Activated T-cell treated with anti-CD3 and anti-CD28 coated beads, Interleukin-2, amount 50 U/mL, for 24 hours (primary cell): ENCODE measurements around the gene TSPOAP1.

ENCODE experiments used
- DNase-seq: peaks from one replicate; pipeline ENCODE4 v3.0.0-alpha.2; 2020
- H3K27ac Mint-ChIP-seq: 2 replicates; pipeline ENCODE4 v1.8.0; 2020; ENCODE audit warnings: mild to moderate bottlenecking, mixed read lengths
- H3K27me3 Mint-ChIP-seq: 2 replicates; pipeline ENCODE4 v1.8.0; 2020; ENCODE audit warnings: mixed read lengths
- H3K36me3 Mint-ChIP-seq: 2 replicates; pipeline ENCODE4 v1.8.0; 2020; ENCODE audit warnings: low read depth, mixed read lengths
- H3K4me1 Mint-ChIP-seq: 2 replicates; pipeline ENCODE4 v1.8.0; 2020; ENCODE audit warnings: low read depth, mixed read lengths
- H3K4me3 Mint-ChIP-seq: 2 replicates; pipeline ENCODE4 v1.8.0; 2020; ENCODE audit warnings: mild to moderate bottlenecking, moderate library complexity, mixed read lengths
- H3K9me3 Mint-ChIP-seq: 2 replicates; pipeline ENCODE4 v1.8.0; 2020; ENCODE audit warnings: mixed read lengths

TSPOAP1 gene

GRCh38 chr17:58314706-58315015, 13.9 kb downstream of the TSPOAP1 start:
- H3K4me3 Mint-ChIP-seq: no peak overlapping the region
- H3K4me1 Mint-ChIP-seq: peaks cover 22% of the 10 kb centered on the region
- no peaks in the 10 kb centered on the region for H3K27me3 Mint-ChIP-seq
- H3K36me3 Mint-ChIP-seq: peaks cover 50% of the 10 kb centered on the region
- H3K27ac Mint-ChIP-seq: peak overlapping the region; percentile 50
- DNase-seq: no peak
- no peaks in the 10 kb centered on the region for H3K9me3 Mint-ChIP-seq

GRCh38 chr17:58313815-58314705, 14.5 kb downstream of the TSPOAP1 start:
- H3K4me1 Mint-ChIP-seq: peaks cover 20% of the 10 kb centered on the region
- H3K36me3 Mint-ChIP-seq: peaks cover 47% of the 10 kb centered on the region
- no peaks in the 10 kb centered on the region for H3K9me3 Mint-ChIP-seq
- no peak for DNase-seq
- H3K27me3 Mint-ChIP-seq: no peaks in the 10 kb centered on the region
- peak overlapping the region; percentile 75 for H3K27ac Mint-ChIP-seq
- H3K4me3 Mint-ChIP-seq: no peak overlapping the region

- no peaks in the 10 kb centered on the region for H3K27me3 Mint-ChIP-seq
- no peaks in the 10 kb centered on the region for H3K9me3 Mint-ChIP-seq
- peak overlapping the region; percentile 35 for H3K27ac Mint-ChIP-seq
- H3K4me1 Mint-ChIP-seq: peaks cover 8% of the 10 kb centered on the region
- no peak for DNase-seq
- no peak overlapping the region for H3K4me3 Mint-ChIP-seq
- peaks cover 45% of the 10 kb centered on the region for H3K36me3 Mint-ChIP-seq
Observed at GRCh38 chr17:58312829-58313228, 15.8 kb downstream of the TSPOAP1 start.

- H3K36me3 Mint-ChIP-seq: peaks cover 48% of the 10 kb centered on the region
- H3K27ac Mint-ChIP-seq: peak overlapping the region; percentile 35
- no peak overlapping the region for H3K4me3 Mint-ChIP-seq
- no peaks in the 10 kb centered on the region for H3K9me3 Mint-ChIP-seq
- DNase-seq: peak; percentile 30
- peaks cover 1% of the 10 kb centered on the region for H3K4me1 Mint-ChIP-seq
- no peaks in the 10 kb centered on the region for H3K27me3 Mint-ChIP-seq
Observed at GRCh38 chr17:58312021-58312630, 16.5 kb downstream of the TSPOAP1 start.

- Mint-ChIP-seq H3K27me3 (no peaks in the 10 kb centered on the region), H3K9me3 (no peaks in the 10 kb centered on the region), H3K36me3 (peaks cover 48% of the 10 kb centered on the region), H3K4me3 (no peak overlapping the region), H3K4me1 (no peaks in the 10 kb centered on the region), H3K27ac (no peak overlapping the region)
- no peak for DNase-seq
Observed at GRCh38 chr17:58311429-58311894, 17.1 kb downstream of the TSPOAP1 start.

GRCh38 chr17:58310511-58311428, 17.8 kb downstream of the TSPOAP1 start:
- Mint-ChIP-seq H3K27ac (no peak overlapping the region), H3K4me1 (no peaks in the 10 kb centered on the region)

GRCh38 chr17:58309918-58310259, 18.7 kb downstream of the TSPOAP1 start:
- DNase-seq: no peak
- Mint-ChIP-seq H3K27me3 (no peaks in the 10 kb centered on the region), H3K9me3 (no peaks in the 10 kb centered on the region), H3K27ac (peak overlapping the region; percentile 50), H3K4me3 (no peak overlapping the region), H3K4me1 (no peaks in the 10 kb centered on the region), H3K36me3 (peaks cover 44% of the 10 kb centered on the region)

More at GRCh38 chr17:58310511-58311428, 17.8 kb downstream of the TSPOAP1 start:
- Mint-ChIP-seq H3K36me3 (peaks cover 51% of the 10 kb centered on the region), H3K27me3 (no peaks in the 10 kb centered on the region), H3K4me3 (no peak overlapping the region), H3K9me3 (no peaks in the 10 kb centered on the region)
- peak; percentile 28 for DNase-seq

- Mint-ChIP-seq H3K4me3 (no peak overlapping the region), H3K9me3 (no peaks in the 10 kb centered on the region), H3K4me1 (peaks cover under 1% of the 10 kb centered on the region), H3K36me3 (peaks cover 39% of the 10 kb centered on the region), H3K27me3 (no peaks in the 10 kb centered on the region), H3K27ac (no peak overlapping the region)
- DNase-seq: peak; percentile 25
Observed at GRCh38 chr17:58308985-58309917, 19.3 kb downstream of the TSPOAP1 start.

GRCh38 chr17:58308173-58308984, 20.2 kb downstream of the TSPOAP1 start:
- H3K9me3 Mint-ChIP-seq: no peaks in the 10 kb centered on the region
- no peak overlapping the region for H3K27ac Mint-ChIP-seq
- no peaks in the 10 kb centered on the region for H3K27me3 Mint-ChIP-seq
- DNase-seq: peak; percentile 30
- H3K36me3 Mint-ChIP-seq: peaks cover 37% of the 10 kb centered on the region
- H3K4me3 Mint-ChIP-seq: no peak overlapping the region
- H3K4me1 Mint-ChIP-seq: peaks cover 3% of the 10 kb centered on the region

GRCh38 chr17:58307468-58308172, 21.0 kb downstream of the TSPOAP1 start:
- H3K9me3 Mint-ChIP-seq: no peaks in the 10 kb centered on the region
- no peaks in the 10 kb centered on the region for H3K27me3 Mint-ChIP-seq
- H3K4me1 Mint-ChIP-seq: peaks cover 3% of the 10 kb centered on the region
- no peak overlapping the region for H3K4me3 Mint-ChIP-seq
- DNase-seq: peak; percentile 28
- H3K36me3 Mint-ChIP-seq: peaks cover 36% of the 10 kb centered on the region
- H3K27ac Mint-ChIP-seq: no peak overlapping the region

GRCh38 chr17:58306131-58306951, 22.3 kb downstream of the TSPOAP1 start:
- peaks cover 3% of the 10 kb centered on the region for H3K4me1 Mint-ChIP-seq
- no peaks in the 10 kb centered on the region for H3K27me3 Mint-ChIP-seq
- H3K4me3 Mint-ChIP-seq: no peak overlapping the region
- H3K9me3 Mint-ChIP-seq: no peaks in the 10 kb centered on the region
- DNase-seq: peak; percentile 28
- no peak overlapping the region for H3K27ac Mint-ChIP-seq
- peaks cover 41% of the 10 kb centered on the region for H3K36me3 Mint-ChIP-seq

GRCh38 chr17:58305626-58306025, 23.0 kb downstream of the TSPOAP1 start:
- H3K36me3 Mint-ChIP-seq: peaks cover 43% of the 10 kb centered on the region
- DNase-seq: no peak
- no peaks in the 10 kb centered on the region for H3K27me3 Mint-ChIP-seq
- no peak overlapping the region for H3K27ac Mint-ChIP-seq
- no peaks in the 10 kb centered on the region for H3K9me3 Mint-ChIP-seq
- H3K4me3 Mint-ChIP-seq: no peak overlapping the region
- H3K4me1 Mint-ChIP-seq: peaks cover 3% of the 10 kb centered on the region
